Kidney (tissue), 14 donors: Measurements from ENCODE around the gene LGALS3BP. TPM values are rescaled to one million over a fixed set of nuclear protein-coding genes. Genes with fewer than 3 reads are reported as not detected.

Experiments
- DNase-seq, 5 donors: peaks; one replicate each; pipeline ENCODE4 v3.0.0-alpha.2; 2013 to 2020
- FAIRE-seq: peaks from 2 replicates; lab custom pipeline; 2012; peaks lifted over from hg19 to GRCh38; lab: Jason Lieb, UNC
- H3K27ac ChIP-seq, 2 donors: one replicate each; pipeline ENCODE4 v1.7.0; 2013; ENCODE audit warnings: low read depth in 2 of 2, low read length in 2 of 2, inconsistent platforms in 1 of 2
- H3K27me3 ChIP-seq: one replicate; pipeline ENCODE4 v1.7.1; 2013; ENCODE audit warnings: low read length, inconsistent platforms; ENCODE audit not compliant: control insufficient read depth, insufficient read depth
- H3K36me3 ChIP-seq, 3 donors: one replicate each; pipeline versions ENCODE4 v1.7.0 to v1.7.1; 2013; ENCODE audit warnings: low read length in 3 of 3, control low read depth in 1 of 3, inconsistent platforms in 1 of 3; ENCODE audit not compliant: insufficient read depth in 3 of 3, control insufficient read depth in 2 of 3
- H3K4me1 ChIP-seq, 3 donors: one replicate each; pipeline versions ENCODE4 v1.7.0 to v1.7.1; 2013; ENCODE audit warnings: low read length in 3 of 3, inconsistent platforms in 1 of 3, low read depth in 1 of 3; ENCODE audit not compliant: control insufficient read depth in 2 of 3, insufficient read depth in 2 of 3
- H3K4me3 ChIP-seq, 3 donors: one replicate each; pipeline versions ENCODE4 v1.7.0 to v1.8.1; 2013; ENCODE audit warnings: low read length in 3 of 3, control low read depth in 1 of 3, inconsistent platforms in 1 of 3
- H3K9ac ChIP-seq, 3 donors: one replicate each; pipeline versions ENCODE4 v1.7.0 to v1.7.1; 2013; ENCODE audit warnings: low read length in 3 of 3, control low read depth in 1 of 3, inconsistent platforms in 1 of 3
- H3K9me3 ChIP-seq, 3 donors: one replicate each; pipeline versions ENCODE4 v1.7.0 to v1.7.1; 2013; ENCODE audit warnings: low read length in 3 of 3, control low read depth in 1 of 3, inconsistent platforms in 1 of 3; ENCODE audit not compliant: control insufficient read depth in 2 of 3, insufficient read depth in 1 of 3
- CTCF ChIP-seq: IDR thresholded peaks from 3 replicates; pipeline ENCODE4 v1.5.1; 2012; ENCODE audit warnings: mild to moderate bottlenecking, moderate library complexity, borderline replicate concordance; ENCODE audit not compliant: insufficient read depth; ENCODE audit errors: extremely low read depth
- intact Hi-C: fragments of 100-400 bp; cut with DNase I; formaldehyde crosslinking; loops from one replicate; pipeline ENCODE4 v1.11.1; 2022
- polyA plus RNA-seq: library from polyadenylated mRNA; stranded (reverse); fragments of 350-450 nt; fragmentation: Illumina TruSeq; extraction: RNeasy Lipid Tissue Mini Kit (QIAGEN cat#74804); gene quantifications from one replicate; pipeline ENCODE4 v1.2.3, GENCODE V29; 2014; ENCODE audit warnings: low read depth, low replicate concordance; ENCODE audit not compliant: insufficient read depth
- total RNA-seq: library from RNA; stranded (reverse); fragmentation: NEBNext Ultra II Directional; extraction: Animal tissue kit (Norgen Biotek cat#: 25700); gene quantifications from one replicate; pipeline ENCODE4 v1.2.1, GENCODE V29; 2021
- donor health status: control.
- donor health status: control.
- donor health status: control.
- donor health status: control.
- donor health status: control.
- donor health status: DM: yes; HTN: yes; CAD: no.
- donor health status: Normal renal cell carcinoma (clear cell type).

Gene LGALS3BP
- total and polyA plus RNA-seq, 2 donors from 2014 or later: 240 to 310 TPM

GRCh38 chr17:78937561-78937960 lies 42.2 kb downstream of the LGALS3BP start:
- TF ChIP-seq CTCF: no peak
- H3K36me3 ChIP-seq: no peaks in the 10 kb centered on the region
- DNase-seq (no peak), FAIRE-seq (no peak)
- intact Hi-C loops: no loop called here
- peaks cover 0 to 18% (median 7%) of the 10 kb centered on the region in 3 donors for H3K4me1 ChIP-seq
- no peaks in the 10 kb centered on the region for H3K27me3 ChIP-seq
- H3K9me3 ChIP-seq: no peaks in the 10 kb centered on the region
- no peak overlapping the region for H3K4me3 ChIP-seq
- H3K27ac ChIP-seq: no peak overlapping the region
- no peak overlapping the region for H3K9ac ChIP-seq

DNA sequence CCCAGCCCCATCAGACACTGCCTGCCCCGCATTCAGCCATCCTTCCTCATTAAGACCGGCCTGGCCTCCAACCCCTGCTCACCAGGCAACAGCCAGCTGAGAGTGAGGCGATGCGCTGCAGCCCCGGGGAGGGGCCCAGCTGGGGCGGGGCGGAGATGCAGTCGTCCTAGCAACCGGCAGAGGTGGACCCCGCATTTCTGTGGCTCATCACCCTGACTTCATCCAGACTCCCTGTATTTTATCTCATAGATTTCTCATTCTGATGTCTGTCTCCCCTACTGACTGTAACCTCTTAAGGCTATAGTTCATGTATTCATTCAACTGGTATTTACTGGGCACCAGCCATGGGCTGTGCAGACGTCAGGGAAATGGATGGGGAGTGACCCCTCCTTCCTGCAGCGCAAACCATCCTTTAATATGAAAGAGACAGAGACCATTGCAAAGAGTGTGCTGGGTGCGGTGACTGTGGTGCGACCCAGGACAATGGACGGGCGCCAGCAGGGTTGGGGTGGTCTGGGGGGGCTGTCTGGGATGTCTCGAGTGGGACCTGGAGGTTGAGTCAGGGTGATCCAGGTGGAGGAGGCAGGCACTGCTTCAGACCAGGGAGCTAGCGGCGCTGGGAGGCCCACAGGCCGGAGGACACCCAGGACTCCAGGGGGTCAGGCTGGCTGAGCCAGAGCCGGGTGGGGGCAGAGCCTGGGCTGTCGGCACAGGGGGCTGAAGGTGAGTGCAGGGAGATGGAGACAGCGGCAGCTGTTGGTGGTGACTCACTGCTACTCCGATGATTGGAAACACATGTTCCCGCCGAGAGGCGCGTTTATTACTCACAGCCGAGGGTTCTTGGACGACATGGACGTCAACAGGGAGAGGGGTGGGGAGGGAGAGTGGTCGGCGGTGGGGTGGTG lies 44.1 kb downstream of the LGALS3BP start:
- Histone ChIP-seq H3K36me3 (no peaks in the 10 kb centered on the region), H3K9me3 (no peaks in the 10 kb centered on the region), H3K9ac (no peak overlapping the region), H3K4me1 (peaks cover 0 to 18% (median 7%) of the 10 kb centered on the region in 3 donors), H3K27ac (peak overlapping the region in 1 of 2 donors; percentile 97), H3K4me3 (no peak overlapping the region), H3K27me3 (no peaks in the 10 kb centered on the region)
- intact Hi-C loops: no loop called here
- no peak for TF ChIP-seq CTCF
- peak in 4 of 5 donors; percentile 62 to 89 (median 74) for DNase-seq
- no peak for FAIRE-seq

GRCh38 chr17:78934681-78935418 lies 44.9 kb downstream of the LGALS3BP start:
- Histone ChIP-seq H3K9ac (peak overlapping the region in 1 of 3 donors; percentile 44), H3K4me3 (no peak overlapping the region), H3K4me1 (peaks cover 0 to 21% (median 7%) of the 10 kb centered on the region in 3 donors), H3K9me3 (no peaks in the 10 kb centered on the region), H3K36me3 (no peaks in the 10 kb centered on the region), H3K27ac (peak overlapping the region; percentile 36 to 97), H3K27me3 (no peaks in the 10 kb centered on the region)
- no peak for FAIRE-seq
- peak in 1 of 5 donors; percentile 73 for DNase-seq
- intact Hi-C loops: no loop called here
- no peak for TF ChIP-seq CTCF
